Peyer's patch (tissue), 4 donors: ENCODE results near the gene CACHD1.

Experiments used
- POLR2A ChIP-seq, 2 donors: fragments of 450-650 bp; IDR thresholded peaks; one replicate each; pipeline ENCODE4 v1.5.1; 2017; ENCODE audit warnings: antibody characterized with exemption in 2 of 2, mild to moderate bottlenecking in 2 of 2, moderate library complexity in 2 of 2
- TF ChIP-seq, protein P1 (sequence below), 6 experiments: fragments of 450-650 bp in 4 of 6; fragments of 200-600 bp in 2 of 6; sonication (generic) in 1 of 6; IDR thresholded peaks; one replicate each; pipeline ENCODE4 v1.5.1; 2017 to 2019; ENCODE audit warnings: antibody characterized with exemption in 6 of 6, mild to moderate bottlenecking in 3 of 6, moderate library complexity in 1 of 6

DNA sequence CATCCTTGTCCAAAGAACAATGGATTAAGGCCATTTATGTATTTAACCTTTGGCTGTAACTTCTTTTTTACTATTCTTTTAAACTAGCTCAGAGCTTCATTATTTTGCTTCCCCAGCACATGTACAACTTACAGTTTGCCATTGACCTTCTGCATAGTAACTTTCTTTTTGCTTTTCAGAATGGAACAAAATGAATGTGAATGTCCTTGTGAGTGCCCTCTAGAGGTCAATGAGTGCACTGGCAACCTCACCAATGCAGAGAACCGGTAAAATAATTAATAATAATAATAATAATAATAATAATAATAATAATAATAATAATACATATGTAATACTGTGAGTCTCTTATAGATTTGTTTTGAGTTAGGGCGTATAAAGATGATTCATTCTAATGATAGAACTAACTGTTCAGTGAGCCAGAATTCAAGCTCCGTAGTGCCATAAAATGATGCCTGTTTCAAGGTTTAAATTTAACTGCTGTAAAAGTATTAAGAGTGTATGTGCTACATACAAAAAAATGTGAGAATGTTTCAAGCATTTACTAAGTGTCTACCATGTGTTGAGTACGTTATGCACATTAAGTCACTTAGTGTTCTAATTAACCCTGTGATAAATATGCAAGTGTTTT lies 205.9 kb downstream of the CACHD1 start:
- TF ChIP-seq, protein P1, sequence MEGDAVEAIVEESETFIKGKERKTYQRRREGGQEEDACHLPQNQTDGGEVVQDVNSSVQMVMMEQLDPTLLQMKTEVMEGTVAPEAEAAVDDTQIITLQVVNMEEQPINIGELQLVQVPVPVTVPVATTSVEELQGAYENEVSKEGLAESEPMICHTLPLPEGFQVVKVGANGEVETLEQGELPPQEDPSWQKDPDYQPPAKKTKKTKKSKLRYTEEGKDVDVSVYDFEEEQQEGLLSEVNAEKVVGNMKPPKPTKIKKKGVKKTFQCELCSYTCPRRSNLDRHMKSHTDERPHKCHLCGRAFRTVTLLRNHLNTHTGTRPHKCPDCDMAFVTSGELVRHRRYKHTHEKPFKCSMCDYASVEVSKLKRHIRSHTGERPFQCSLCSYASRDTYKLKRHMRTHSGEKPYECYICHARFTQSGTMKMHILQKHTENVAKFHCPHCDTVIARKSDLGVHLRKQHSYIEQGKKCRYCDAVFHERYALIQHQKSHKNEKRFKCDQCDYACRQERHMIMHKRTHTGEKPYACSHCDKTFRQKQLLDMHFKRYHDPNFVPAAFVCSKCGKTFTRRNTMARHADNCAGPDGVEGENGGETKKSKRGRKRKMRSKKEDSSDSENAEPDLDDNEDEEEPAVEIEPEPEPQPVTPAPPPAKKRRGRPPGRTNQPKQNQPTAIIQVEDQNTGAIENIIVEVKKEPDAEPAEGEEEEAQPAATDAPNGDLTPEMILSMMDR (IDR thresholded peaks at IDR 0.05) = peak in 5 of 6 experiments; percentile 15 to 63 (median 45)
- no peak for TF ChIP-seq POLR2A (IDR thresholded peaks at IDR 0.05)
